Measurements from ENCODE around the gene RFXANK.

RFXANK gene

DNA sequence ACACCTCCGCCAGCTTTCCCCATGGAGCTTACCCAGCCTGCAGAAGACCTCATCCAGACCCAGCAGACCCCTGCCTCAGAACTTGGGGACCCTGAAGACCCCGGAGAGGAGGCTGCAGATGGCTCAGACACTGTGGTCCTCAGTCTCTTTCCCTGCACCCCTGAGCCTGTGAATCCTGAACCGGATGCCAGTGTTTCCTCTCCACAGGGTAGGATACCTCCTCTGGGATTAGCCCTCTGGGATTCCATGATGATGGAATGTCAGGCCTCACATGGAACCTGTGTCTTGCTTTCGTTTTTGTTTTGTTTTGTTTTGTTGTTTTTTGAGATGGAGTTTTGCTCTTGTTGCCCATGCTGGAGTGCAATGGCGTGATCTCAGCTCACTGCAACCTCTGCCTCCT lies 1.9 kb downstream of the RFXANK start:
- Histone ChIP-seq H3K27ac (ENCODE audit: insufficient read depth in 1 of 2, low read depth in 1 of 2, low read length in 2 of 2, poor library complexity in 1 of 2, severe bottlenecking in 2 of 2) (no peak overlapping the region), H3K27me3 (replicated peaks in 2 of 5; ENCODE audit: control insufficient read depth in 4 of 5, insufficient read depth in 5 of 5, low read length in 4 of 5) (no peaks in the 10 kb centered on the region), H3K4me3 (ENCODE audit: control insufficient read depth in 1 of 7, extremely low read depth in 1 of 7, insufficient read depth in 4 of 7, low read depth in 2 of 7, low read length in 6 of 7) (peak overlapping the region in 4 of 7 experiments; percentile 4 to 99 (median 76)), H3K4me1 (ENCODE audit: control extremely low read depth in 1 of 4, control insufficient read depth in 4 of 4, insufficient read depth in 4 of 4, low read length in 3 of 4) (peaks cover 9 to 31% (median 21%) of the 10 kb centered on the region in 4 experiments), H3K9me3 (ENCODE audit: control extremely low read depth in 1 of 5, control insufficient read depth in 4 of 5, insufficient read depth in 2 of 5, low read depth in 1 of 5, low read length in 4 of 5) (no peaks in the 10 kb centered on the region), H3K36me3 (ENCODE audit: control insufficient read depth in 4 of 4, insufficient read depth in 4 of 4, low read length in 3 of 4) (peaks cover 15 to 27% (median 18%) of the 10 kb centered on the region in 4 experiments)
- DNase-seq: no peak
- CTCF ChIA-PET: interaction anchor here (0.8 to 3.0 kb wide), 2 partner anchors 8 to 19 kb away, joined by 4 to 19 read pairs; partner anchors contain the start of gene NR2C2AP
- POLR2A ChIA-PET: no interaction called here
- WGBS (ENCODE audit: insufficient coverage): 100% methylated on average over 4 of the region's 5 CpGs

DNA sequence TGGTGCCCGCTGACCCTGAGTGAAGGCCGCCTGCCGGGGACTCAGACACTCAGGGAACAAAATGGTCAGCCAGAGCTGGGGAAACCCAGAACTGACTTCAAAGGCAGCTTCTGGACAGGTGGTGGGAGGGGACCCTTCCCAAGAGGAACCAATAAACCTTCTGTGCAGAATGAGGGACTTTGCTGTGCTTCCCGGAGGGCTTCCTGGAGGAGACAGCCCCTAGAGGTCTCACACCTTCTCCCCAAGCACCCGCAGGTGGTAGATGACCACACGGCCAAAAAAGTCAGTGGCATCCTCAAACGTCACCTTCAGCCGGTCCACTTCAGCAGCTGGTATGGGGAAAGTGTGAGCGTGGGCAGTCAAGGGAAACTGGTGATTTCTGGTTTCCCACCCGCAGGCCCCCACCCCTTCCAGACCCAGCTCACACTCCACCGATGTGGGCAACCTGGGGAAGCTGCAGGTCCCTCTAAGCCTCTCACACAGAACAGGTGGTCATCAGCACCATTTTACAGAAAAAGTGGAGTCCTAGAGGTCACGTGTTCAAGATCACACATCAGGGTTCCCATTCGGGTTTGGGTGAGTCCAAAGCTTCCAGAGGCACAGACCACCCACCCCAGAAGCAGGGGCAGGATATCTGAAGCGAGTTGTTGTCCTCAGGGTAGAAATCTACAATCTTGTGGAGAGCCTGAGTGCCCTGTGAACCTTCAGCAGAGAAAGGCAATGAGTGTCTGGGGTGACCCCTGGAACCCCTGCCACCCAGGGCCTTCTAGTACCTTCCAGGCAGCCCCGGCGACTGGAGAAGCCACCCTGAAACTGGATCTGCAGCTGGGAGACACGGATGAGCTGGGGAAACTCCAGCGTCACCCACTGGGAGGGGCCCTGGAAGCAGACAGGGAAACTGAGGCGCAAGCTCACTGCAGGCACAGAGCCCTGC lies 9.9 kb downstream of the RFXANK start:
- ChIA-PET POLR2A (no interaction called here), CTCF (interaction anchor here (1.5 to 2.9 kb wide), 3 partner anchors 9 to 27 kb away, joined by 4 to 19 read pairs (median 4); partner anchors contain the start of genes BORCS8 and RFXANK)
- H3K27me3 ChIP-seq (replicated peaks in 2 of 5; ENCODE audit: control insufficient read depth in 4 of 5, insufficient read depth in 5 of 5, low read length in 4 of 5): peaks cover 0 to 2% (median 0%) of the 10 kb centered on the region in 5 experiments
- H3K4me1 ChIP-seq (ENCODE audit: control extremely low read depth in 1 of 4, control insufficient read depth in 4 of 4, insufficient read depth in 4 of 4, low read length in 3 of 4): peaks cover 4 to 20% (median 15%) of the 10 kb centered on the region in 4 experiments
- H3K4me3 ChIP-seq (ENCODE audit: control insufficient read depth in 1 of 7, extremely low read depth in 1 of 7, insufficient read depth in 4 of 7, low read depth in 2 of 7, low read length in 6 of 7): peak overlapping the region in 6 of 7 experiments; percentile 62 to 90 (median 81)
- peak overlapping the region; percentile 12 to 78 for H3K27ac ChIP-seq (ENCODE audit: insufficient read depth in 1 of 2, low read depth in 1 of 2, low read length in 2 of 2, poor library complexity in 1 of 2, severe bottlenecking in 2 of 2)
- 90% methylated on average over 17 of the region's 19 CpGs for WGBS (ENCODE audit: insufficient coverage)
- no peaks in the 10 kb centered on the region for H3K9me3 ChIP-seq (ENCODE audit: control extremely low read depth in 1 of 5, control insufficient read depth in 4 of 5, insufficient read depth in 2 of 5, low read depth in 1 of 5, low read length in 4 of 5)
- DNase-seq: no peak
- peaks cover 15 to 41% (median 24%) of the 10 kb centered on the region in 4 experiments for H3K36me3 ChIP-seq (ENCODE audit: control insufficient read depth in 4 of 4, insufficient read depth in 4 of 4, low read length in 3 of 4)

DNA sequence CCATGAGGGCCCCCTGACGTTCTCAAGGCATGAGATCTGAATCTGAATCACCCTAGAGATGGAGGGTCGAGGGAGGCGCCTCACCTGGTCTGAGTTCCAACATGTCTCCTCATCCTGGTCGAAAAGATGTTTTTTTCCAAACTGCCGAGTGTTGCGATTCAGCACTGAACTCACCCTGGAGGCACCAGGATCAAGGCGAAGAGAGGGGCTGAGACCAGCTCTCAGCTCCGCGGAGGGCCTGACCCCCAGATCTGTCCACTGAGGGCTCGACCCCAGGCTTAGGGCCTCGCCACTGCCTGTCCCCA lies 10.6 kb downstream of the RFXANK start:
- ChIA-PET POLR2A (interaction anchor here (1.2 kb wide), 1 partner anchor 10 kb away, joined by 4 read pairs; the partner anchor contains the start of genes BORCS8 and RFXANK), CTCF (interaction anchor here (1.0 to 2.9 kb wide), 4 partner anchors 10 to 28 kb away, joined by 3 to 19 read pairs (median 4); partner anchors contain the start of genes BORCS8 and RFXANK)
- H3K27me3 ChIP-seq (replicated peaks in 2 of 5; ENCODE audit: control insufficient read depth in 4 of 5, insufficient read depth in 5 of 5, low read length in 4 of 5): peaks cover 0 to 5% (median 0%) of the 10 kb centered on the region in 5 experiments
- peak overlapping the region in 1 of 2 experiments; percentile 78 for H3K27ac ChIP-seq (ENCODE audit: insufficient read depth in 1 of 2, low read depth in 1 of 2, low read length in 2 of 2, poor library complexity in 1 of 2, severe bottlenecking in 2 of 2)
- 28% methylated on average over 11 of the region's 11 CpGs for WGBS (ENCODE audit: insufficient coverage)
- no peak for DNase-seq
- peak overlapping the region; percentile 40 to 90 (median 74) for H3K4me3 ChIP-seq (ENCODE audit: control insufficient read depth in 1 of 7, extremely low read depth in 1 of 7, insufficient read depth in 4 of 7, low read depth in 2 of 7, low read length in 6 of 7)
- H3K4me1 ChIP-seq (ENCODE audit: control extremely low read depth in 1 of 4, control insufficient read depth in 4 of 4, insufficient read depth in 4 of 4, low read length in 3 of 4): peaks cover 4 to 20% (median 15%) of the 10 kb centered on the region in 4 experiments
- H3K36me3 ChIP-seq (ENCODE audit: control insufficient read depth in 4 of 4, insufficient read depth in 4 of 4, low read length in 3 of 4): peaks cover 13 to 35% (median 19%) of the 10 kb centered on the region in 4 experiments
- no peaks in the 10 kb centered on the region for H3K9me3 ChIP-seq (ENCODE audit: control extremely low read depth in 1 of 5, control insufficient read depth in 4 of 5, insufficient read depth in 2 of 5, low read depth in 1 of 5, low read length in 4 of 5)

DNA sequence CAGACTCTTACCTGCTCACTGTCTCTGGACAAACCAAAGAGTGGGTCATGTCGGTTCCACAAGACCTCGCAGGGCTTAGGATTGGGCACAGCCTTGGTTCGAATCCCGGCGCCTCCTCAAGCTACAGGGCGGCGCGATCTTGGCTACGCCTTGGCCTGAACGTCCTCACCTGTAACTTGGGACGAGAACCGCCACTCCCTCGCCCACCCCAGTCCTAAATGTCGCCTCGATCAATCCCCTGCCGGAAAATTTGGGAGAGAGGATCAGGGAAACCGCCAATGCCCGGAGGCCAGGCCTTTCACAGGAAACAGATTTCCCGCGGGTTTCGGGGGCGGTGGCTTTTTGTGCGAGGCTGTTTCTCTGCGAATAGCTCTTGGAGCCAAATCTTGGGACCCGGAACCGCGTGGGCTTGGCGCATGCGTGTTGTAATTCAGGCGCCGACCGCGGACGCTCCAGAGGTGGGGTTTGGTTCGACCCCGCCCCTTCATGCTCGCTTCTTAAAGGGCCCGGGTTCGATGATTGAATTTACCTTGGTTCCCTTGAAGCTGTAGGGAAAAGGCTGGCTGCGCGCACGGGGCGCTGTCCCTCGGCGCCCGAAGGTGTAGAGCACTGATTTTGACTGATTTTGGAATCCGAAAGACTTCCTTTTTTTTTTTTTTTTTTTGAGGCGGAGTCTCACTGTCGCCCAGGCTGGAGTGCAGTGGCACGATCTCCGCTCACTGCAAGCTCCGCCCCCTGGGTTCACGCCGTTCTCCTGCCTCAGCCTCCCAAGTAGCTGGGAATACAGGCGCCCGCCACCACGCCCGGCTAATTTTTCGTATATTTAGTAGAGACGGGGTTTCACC lies 11.2 kb downstream of the RFXANK start, which contains the start of gene NR2C2AP:
TSS of gene NR2C2AP (minus strand) at position 403 of the 845 bp plus-strand sequence. CDS start at position 49, 354 bp downstream.
- peak; percentile 88 to 95 (median 91) for DNase-seq
- POLR2A ChIA-PET: interaction anchor here (0.6 to 1.2 kb wide), 3 partner anchors 11 to 322 kb away, joined by 3 to 4 read pairs (median 3); partner anchors contain the start of genes BORCS8 and RFXANK
- Histone ChIP-seq H3K9me3 (ENCODE audit: control extremely low read depth in 1 of 5, control insufficient read depth in 4 of 5, insufficient read depth in 2 of 5, low read depth in 1 of 5, low read length in 4 of 5) (no peaks in the 10 kb centered on the region), H3K36me3 (ENCODE audit: control insufficient read depth in 4 of 4, insufficient read depth in 4 of 4, low read length in 3 of 4) (peaks cover 11 to 32% (median 16%) of the 10 kb centered on the region in 4 experiments), H3K27me3 (replicated peaks in 2 of 5; ENCODE audit: control insufficient read depth in 4 of 5, insufficient read depth in 5 of 5, low read length in 4 of 5) (peaks cover 0 to 9% (median 0%) of the 10 kb centered on the region in 5 experiments), H3K4me1 (ENCODE audit: control extremely low read depth in 1 of 4, control insufficient read depth in 4 of 4, insufficient read depth in 4 of 4, low read length in 3 of 4) (peaks cover 4 to 20% (median 15%) of the 10 kb centered on the region in 4 experiments), H3K4me3 (ENCODE audit: control insufficient read depth in 1 of 7, extremely low read depth in 1 of 7, insufficient read depth in 4 of 7, low read depth in 2 of 7, low read length in 6 of 7) (peak within 1 kb of the TSS; percentile 40 to 90 (median 74)), H3K27ac (ENCODE audit: insufficient read depth in 1 of 2, low read depth in 1 of 2, low read length in 2 of 2, poor library complexity in 1 of 2, severe bottlenecking in 2 of 2) (peak within 1 kb of the TSS; percentile 12 to 78)
- WGBS (ENCODE audit: insufficient coverage): under 1% methylated on average over 48 of the region's 60 CpGs
- CTCF ChIA-PET: interaction anchor here (0.6 to 2.9 kb wide), 5 partner anchors 10 to 57 kb away, joined by 3 to 19 read pairs (median 4); partner anchors contain the start of genes BORCS8 and RFXANK

DNA sequence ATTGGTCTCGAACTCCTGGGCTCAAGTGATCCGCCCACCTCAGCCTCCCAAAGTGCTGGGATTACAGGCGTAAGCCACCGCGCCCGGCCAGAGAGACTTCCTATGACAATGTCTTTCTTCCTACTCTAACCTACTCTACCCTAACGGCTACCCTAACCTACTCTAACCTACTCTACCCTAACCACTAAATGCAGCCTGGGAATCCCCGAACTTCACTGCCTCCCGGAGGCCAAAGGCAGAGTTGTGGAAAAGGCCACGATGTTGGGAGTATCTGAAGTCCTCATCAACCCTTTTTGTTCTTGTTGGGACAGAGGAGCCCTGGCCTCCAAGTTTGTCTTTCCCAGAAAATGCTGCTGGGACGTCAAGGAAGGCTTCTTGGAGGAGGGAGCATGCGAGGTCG lies 12.1 kb downstream of the RFXANK start:
- Histone ChIP-seq H3K4me1 (ENCODE audit: control extremely low read depth in 1 of 4, control insufficient read depth in 4 of 4, insufficient read depth in 4 of 4, low read length in 3 of 4) (peaks cover 4 to 20% (median 15%) of the 10 kb centered on the region in 4 experiments), H3K4me3 (ENCODE audit: control insufficient read depth in 1 of 7, extremely low read depth in 1 of 7, insufficient read depth in 4 of 7, low read depth in 2 of 7, low read length in 6 of 7) (no peak overlapping the region), H3K27ac (ENCODE audit: insufficient read depth in 1 of 2, low read depth in 1 of 2, low read length in 2 of 2, poor library complexity in 1 of 2, severe bottlenecking in 2 of 2) (no peak overlapping the region), H3K36me3 (ENCODE audit: control insufficient read depth in 4 of 4, insufficient read depth in 4 of 4, low read length in 3 of 4) (peaks cover 4 to 23% (median 7%) of the 10 kb centered on the region in 4 experiments), H3K9me3 (ENCODE audit: control extremely low read depth in 1 of 5, control insufficient read depth in 4 of 5, insufficient read depth in 2 of 5, low read depth in 1 of 5, low read length in 4 of 5) (no peaks in the 10 kb centered on the region), H3K27me3 (replicated peaks in 2 of 5; ENCODE audit: control insufficient read depth in 4 of 5, insufficient read depth in 5 of 5, low read length in 4 of 5) (peaks cover 0 to 11% (median 0%) of the 10 kb centered on the region in 5 experiments)
- ChIA-PET CTCF (no interaction called here), POLR2A (interaction anchor here (0.6 to 0.7 kb wide), 2 partner anchors 111 to 321 kb away, joined by 3 read pairs; no protein-coding TSS in a partner anchor)
- no peak for DNase-seq
- WGBS (ENCODE audit: insufficient coverage): 76% methylated on average over 12 of the region's 13 CpGs

Data from common myeloid progenitor, CD34-positive (primary cell).